ENCODE data around the gene SSTR3. TPM values are rescaled to one million over a fixed set of nuclear protein-coding genes. Genes with fewer than 3 reads are reported as not detected.
"Not testable (repeated sequence)": the region's sequence is repeated elsewhere in the genome, so short reads cannot be mapped to it uniquely, and the experiment has no call there.

The SSTR3 gene
- polyA plus RNA-seq (ENCODE audit: insufficient read length in 12 of 12): under 1 TPM in 1 of 12 donors, not detected in 11; 0.05 TPM
- long read RNA-seq, donor 1: 0 reads
- long read RNA-seq, donor 2: 0 reads
- long read RNA-seq, donor 3: 0 reads
- long read RNA-seq, donor 4: 0 reads
- long read RNA-seq, donor 5: 0 reads
- long read RNA-seq, donor 6: 0 reads
- long read RNA-seq, donor 7: 0 reads
- long read RNA-seq, donor 8: 0 reads
- long read RNA-seq, donor 9: 0 reads
- long read RNA-seq, donor 10: 0 reads
- long read RNA-seq, donor 11: 0 reads

DNA sequence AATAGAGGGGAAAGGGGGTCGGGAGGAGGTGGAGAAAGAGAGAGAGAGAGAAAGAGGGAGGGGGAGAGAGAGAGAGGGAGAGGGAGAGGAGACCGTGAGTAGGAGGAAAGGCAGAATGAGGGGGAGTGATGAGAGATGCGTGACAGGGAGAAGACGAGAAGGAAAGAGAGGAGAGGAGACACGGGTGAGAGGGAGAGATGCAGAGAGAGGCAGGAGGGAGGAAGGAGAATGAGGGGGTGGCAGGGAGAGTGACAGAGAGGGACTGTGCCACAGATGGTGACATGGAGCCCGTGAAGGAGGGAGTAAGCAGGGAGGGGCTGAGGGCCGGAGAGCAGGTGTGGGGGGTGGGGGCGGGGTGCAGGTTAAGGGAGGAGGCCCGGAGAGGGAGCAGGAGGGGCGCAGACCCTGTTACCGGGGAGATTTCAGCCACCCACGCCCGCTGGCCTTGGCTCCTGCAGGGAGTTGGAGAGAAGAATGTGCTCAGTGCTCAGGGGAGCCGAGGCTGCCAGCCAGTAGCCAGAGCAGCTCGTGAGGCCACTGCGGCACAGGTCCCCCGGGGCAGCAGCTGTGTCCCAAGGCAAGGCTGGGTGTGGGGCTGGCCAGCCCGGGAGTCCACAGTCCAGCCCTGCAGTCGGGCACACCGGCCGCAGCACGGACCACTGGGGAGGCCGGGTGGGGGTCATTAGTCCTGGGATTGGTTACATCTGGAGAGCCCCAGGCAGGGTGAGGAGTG is at the start of gene SSTR3:
Gene SSTR3, minus strand, starts transcription at position 304 of the 733 bp plus-strand sequence. CDS start 4,674 bp downstream, outside the sequence.
- DNase-seq: no peak

DNA sequence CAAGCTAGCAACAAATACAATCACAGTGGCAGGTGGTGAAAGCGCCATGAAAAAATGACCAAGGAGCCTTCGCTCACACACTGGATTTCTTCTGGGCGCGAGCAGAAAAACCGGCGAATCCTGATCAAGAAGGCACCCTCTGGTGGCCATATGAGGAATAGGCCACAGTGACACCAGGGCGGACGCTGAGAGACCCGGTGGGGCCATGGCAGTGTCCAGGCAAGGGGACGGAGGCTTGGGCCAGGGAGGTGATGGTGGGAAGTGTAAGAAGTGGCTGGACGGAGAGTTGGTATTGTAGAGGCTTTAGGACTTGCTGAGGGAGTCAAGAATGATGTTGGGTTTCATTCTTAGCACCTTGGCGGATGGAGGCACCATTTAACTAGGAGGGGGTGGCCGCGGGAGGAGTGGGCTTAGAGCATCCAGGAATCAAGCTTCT is 48.6 kb upstream of the SSTR3 start:
- DNase-seq: no peak

- DNase-seq: no peak
Observed at GRCh38 chr22:37260155-37260795, 48.0 kb upstream of the SSTR3 start.

- no peak for DNase-seq
Observed at GRCh38 chr22:37259540-37260029, 47.3 kb upstream of the SSTR3 start.

DNA sequence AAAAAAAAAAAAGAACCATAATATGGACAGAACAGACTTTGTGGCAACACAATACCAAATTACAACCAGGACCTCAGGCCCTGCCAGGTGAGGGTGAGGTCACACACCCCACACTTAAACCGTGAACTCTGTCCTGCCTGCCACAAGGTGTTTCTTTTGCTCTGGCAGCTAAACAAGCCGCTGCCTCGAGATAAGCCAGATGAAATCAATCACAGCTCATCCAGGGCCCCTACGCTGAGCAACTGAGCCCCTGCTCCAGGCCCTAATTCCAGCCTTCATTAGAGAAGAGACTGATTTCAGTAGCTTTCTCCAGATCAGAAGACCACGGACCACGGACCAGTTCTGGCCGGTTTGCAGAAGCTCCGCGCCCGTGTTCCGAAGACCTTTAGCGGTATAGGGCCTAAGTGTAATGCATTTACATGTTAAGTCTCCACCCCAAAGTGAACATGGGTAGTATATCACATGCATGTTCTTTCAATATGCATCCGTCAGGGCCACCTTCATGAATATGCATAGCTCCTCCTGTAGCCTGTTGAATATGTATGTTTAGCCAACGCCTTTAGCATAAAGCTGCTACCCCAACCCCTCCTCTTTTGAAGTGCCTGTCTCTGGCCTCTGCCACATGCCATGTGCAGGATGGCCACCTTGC is 46.6 kb upstream of the SSTR3 start:
- no peak for DNase-seq

GRCh38 chr22:37258005-37258752 is 45.9 kb upstream of the SSTR3 start:
- no peak for DNase-seq

- no peak for DNase-seq
Observed at GRCh38 chr22:37256075-37256726, 43.9 kb upstream of the SSTR3 start.

GRCh38 chr22:37255558-37256006 is 43.3 kb upstream of the SSTR3 start:
- no peak for DNase-seq

- DNase-seq: no peak
Observed at GRCh38 chr22:37254867-37255233, 42.6 kb upstream of the SSTR3 start.

- no peak for DNase-seq
Observed at GRCh38 chr22:37254209-37254866, 42.1 kb upstream of the SSTR3 start.

DNA sequence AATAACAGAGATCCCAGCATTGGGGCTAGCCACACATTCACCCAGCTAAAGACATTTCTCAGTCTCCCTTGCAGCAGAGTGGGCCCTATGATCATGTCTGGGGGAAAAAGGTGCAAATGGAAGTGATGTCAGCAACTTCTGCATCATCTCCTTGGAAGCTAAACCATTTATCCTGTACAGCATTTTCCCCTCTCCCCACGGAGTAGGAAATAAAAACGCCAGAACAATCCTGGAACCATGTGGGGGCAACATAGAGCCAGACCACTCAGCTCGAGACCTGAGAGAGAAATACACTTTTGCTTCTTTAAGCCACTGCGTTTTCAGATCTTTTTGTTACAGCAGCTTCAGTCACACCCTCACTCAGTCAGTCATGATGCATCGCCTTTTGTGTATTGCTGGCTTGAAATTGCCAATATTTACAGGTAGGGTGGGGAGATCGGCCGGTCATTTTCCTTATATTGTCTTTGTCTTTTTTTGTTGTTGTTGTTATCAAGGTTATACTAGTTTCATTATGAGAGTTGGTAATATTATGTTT is 40.9 kb upstream of the SSTR3 start:
- no peak for DNase-seq

GRCh38 chr22:37251836-37252235 is 39.6 kb upstream of the SSTR3 start:
- not testable (repeated sequence) for DNase-seq

GRCh38 chr22:37249986-37250385 is 37.7 kb upstream of the SSTR3 start:
- DNase-seq: no peak

DNA sequence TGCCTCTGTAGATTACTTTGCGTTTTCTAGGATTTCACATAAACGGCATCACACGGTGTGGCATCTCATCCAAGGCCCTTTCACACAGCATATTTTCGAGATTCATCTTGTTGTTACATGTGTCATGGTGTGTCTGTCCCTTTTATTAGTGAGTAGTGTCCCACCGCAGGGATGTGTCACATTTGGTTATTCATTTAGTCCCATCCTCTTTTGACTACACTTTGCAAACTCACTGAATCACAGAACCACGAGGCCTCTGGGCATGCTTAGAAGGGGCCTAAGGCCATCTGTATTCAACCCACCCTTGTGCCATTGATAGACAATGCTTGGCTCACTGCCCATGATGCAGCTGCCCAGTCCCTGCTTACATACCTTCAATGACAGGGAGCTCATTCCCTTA is 36.0 kb upstream of the SSTR3 start:
- no peak for DNase-seq

DNA sequence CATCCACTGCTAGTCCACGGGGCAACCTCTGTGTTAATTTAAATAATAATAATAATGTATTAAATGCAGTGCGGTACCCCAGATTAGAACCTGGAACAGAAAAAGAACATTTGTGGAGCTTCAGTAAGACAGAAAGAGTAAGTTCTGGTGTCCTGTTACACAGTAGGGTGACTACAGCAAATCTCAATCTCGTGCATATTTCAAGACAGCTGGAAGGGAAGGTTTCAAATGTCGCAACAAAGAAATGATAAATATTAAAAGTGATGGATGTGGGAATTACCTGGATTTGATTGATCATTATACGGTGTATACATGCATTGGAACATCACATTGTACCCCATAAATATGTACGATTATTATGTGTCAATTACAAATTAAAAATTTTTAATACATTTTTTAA is 33.5 kb upstream of the SSTR3 start:
- no peak for DNase-seq

GRCh38 chr22:37244922-37245722 is 32.8 kb upstream of the SSTR3 start:
- DNase-seq: no peak

- DNase-seq: no peak
Observed at GRCh38 chr22:37244114-37244921, 32.0 kb upstream of the SSTR3 start, which contains the start of gene RAC2. Gene RAC2, minus strand, starts transcription at chr22:37244269. Its CDS starts 121 bp downstream, at chr22:37244148.
